Activated T-cell treated with anti-CD3 and anti-CD28 coated beads, Interleukin-2, amount 50 U/mL, for 4 hours (primary cell): ENCODE results near the gene KLHL41. TPM values are rescaled to one million over a fixed set of nuclear protein-coding genes. Genes with fewer than 3 reads are reported as not detected.
"Not testable (repeated sequence)": the region's sequence is repeated elsewhere in the genome, so short reads cannot be mapped to it uniquely, and the experiment has no call there.

ENCODE experiments used
- ATAC-seq, 2 donors: fragments of 200-7000 bp; cut with Tn5 transposase; one replicate each; pipeline ENCODE4 v1.10.0; 2021
- DNase-seq: peaks from one replicate; pipeline ENCODE4 v3.0.0-alpha.2; 2020
- H3K27me3 Mint-ChIP-seq: one replicate; pipeline ENCODE4 v1.8.0; 2021; ENCODE audit warnings: low read depth, mixed read lengths
- H3K36me3 Mint-ChIP-seq: one replicate; pipeline ENCODE4 v1.8.0; 2022; ENCODE audit warnings: mixed read lengths; ENCODE audit not compliant: insufficient read depth
- H3K4me1 Mint-ChIP-seq: one replicate; pipeline ENCODE4 v1.8.0; 2021; ENCODE audit warnings: low read depth, mixed read lengths
- H3K4me3 Mint-ChIP-seq: one replicate; pipeline ENCODE4 v1.8.0; 2021; ENCODE audit warnings: mild to moderate bottlenecking, moderate library complexity, mixed read lengths
- H3K9me3 Mint-ChIP-seq: one replicate; pipeline ENCODE4 v1.8.0; 2021; ENCODE audit warnings: mixed read lengths
- total RNA-seq, 3 donors: library from RNA; stranded (reverse); gene quantifications; one replicate each; pipeline ENCODE4 v1.2.1, GENCODE V29; 2021

Gene KLHL41
- total RNA-seq, 3 donors from 2014 or later: not detected

GRCh38 chr2:169486487-169486886, 23.0 kb upstream of the KLHL41 start:
- no peaks in the 10 kb centered on the region for H3K27me3 Mint-ChIP-seq
- ATAC-seq: no peak
- peaks cover 10% of the 10 kb centered on the region for H3K36me3 Mint-ChIP-seq

GRCh38 chr2:169490834-169491233, 18.7 kb upstream of the KLHL41 start:
- Mint-ChIP-seq H3K4me1 (no peaks in the 10 kb centered on the region), H3K27me3 (no peaks in the 10 kb centered on the region), H3K9me3 (no peaks in the 10 kb centered on the region), H3K36me3 (peaks cover 5% of the 10 kb centered on the region), H3K4me3 (no peak overlapping the region)
- no peak for ATAC-seq
- no peak for DNase-seq

More at GRCh38 chr2:169486487-169486886, 23.0 kb upstream of the KLHL41 start:
- DNase-seq: no peak
- no peak overlapping the region for H3K4me3 Mint-ChIP-seq
- no peaks in the 10 kb centered on the region for H3K9me3 Mint-ChIP-seq
- no peaks in the 10 kb centered on the region for H3K4me1 Mint-ChIP-seq

GRCh38 chr2:169491378-169491777, 18.1 kb upstream of the KLHL41 start:
- no peaks in the 10 kb centered on the region for H3K4me1 Mint-ChIP-seq
- DNase-seq (no peak), ATAC-seq (no peak)
- no peaks in the 10 kb centered on the region for H3K9me3 Mint-ChIP-seq
- no peak overlapping the region for H3K4me3 Mint-ChIP-seq
- H3K36me3 Mint-ChIP-seq: peaks cover 8% of the 10 kb centered on the region
- no peaks in the 10 kb centered on the region for H3K27me3 Mint-ChIP-seq

GRCh38 chr2:169493360-169493759, 16.1 kb upstream of the KLHL41 start:
- Mint-ChIP-seq H3K4me1 (no peaks in the 10 kb centered on the region), H3K9me3 (no peaks in the 10 kb centered on the region), H3K36me3 (peaks cover 8% of the 10 kb centered on the region), H3K4me3 (no peak overlapping the region), H3K27me3 (no peaks in the 10 kb centered on the region)
- ATAC-seq: no peak
- no peak for DNase-seq

- no peaks in the 10 kb centered on the region for H3K9me3 Mint-ChIP-seq
- peaks cover 8% of the 10 kb centered on the region for H3K36me3 Mint-ChIP-seq
- DNase-seq (no peak), ATAC-seq (no peak)
- H3K4me1 Mint-ChIP-seq: no peaks in the 10 kb centered on the region
- no peak overlapping the region for H3K4me3 Mint-ChIP-seq
- H3K27me3 Mint-ChIP-seq: no peaks in the 10 kb centered on the region
These were observed 14.1 kb upstream of the KLHL41 start for GRCh38 chr2:169495310-169495928.

GRCh38 chr2:169504651-169505050, 4.9 kb upstream of the KLHL41 start:
- Mint-ChIP-seq H3K4me3 (no peak overlapping the region), H3K36me3 (peaks cover 3% of the 10 kb centered on the region), H3K4me1 (no peaks in the 10 kb centered on the region), H3K27me3 (no peaks in the 10 kb centered on the region), H3K9me3 (no peaks in the 10 kb centered on the region)
- no peak for DNase-seq
- ATAC-seq: no peak

GRCh38 chr2:169507698-169508097, 1.8 kb upstream of the KLHL41 start:
- Mint-ChIP-seq H3K4me3 (no peak overlapping the region), H3K4me1 (no peaks in the 10 kb centered on the region), H3K9me3 (no peaks in the 10 kb centered on the region), H3K36me3 (peaks cover 3% of the 10 kb centered on the region), H3K27me3 (no peaks in the 10 kb centered on the region)
- DNase-seq (no peak), ATAC-seq (peak in 1 of 2 donors; percentile 35)

GRCh38 chr2:169509955-169510354, 453 bp downstream of the KLHL41 start:
- Mint-ChIP-seq H3K27me3 (no peaks in the 10 kb centered on the region), H3K9me3 (no peaks in the 10 kb centered on the region), H3K4me1 (no peaks in the 10 kb centered on the region), H3K4me3 (no peak overlapping the region), H3K36me3 (peaks cover 3% of the 10 kb centered on the region)
- ATAC-seq (no peak), DNase-seq (no peak)

GRCh38 chr2:169510496-169510895, 994 bp downstream of the KLHL41 start:
- H3K36me3 Mint-ChIP-seq: peaks cover 3% of the 10 kb centered on the region
- no peak for ATAC-seq
- DNase-seq: no peak
- H3K9me3 Mint-ChIP-seq: no peaks in the 10 kb centered on the region
- no peaks in the 10 kb centered on the region for H3K27me3 Mint-ChIP-seq
- no peak overlapping the region for H3K4me3 Mint-ChIP-seq
- no peaks in the 10 kb centered on the region for H3K4me1 Mint-ChIP-seq

- Mint-ChIP-seq H3K4me1 (no peaks in the 10 kb centered on the region), H3K9me3 (no peaks in the 10 kb centered on the region), H3K27me3 (no peaks in the 10 kb centered on the region), H3K4me3 (no peak overlapping the region), H3K36me3 (peaks cover 3% of the 10 kb centered on the region)
- no peak for ATAC-seq
- no peak for DNase-seq
These were observed 2.3 kb downstream of the KLHL41 start for GRCh38 chr2:169511818-169512217.

- Mint-ChIP-seq H3K27me3 (no peaks in the 10 kb centered on the region), H3K4me1 (no peaks in the 10 kb centered on the region), H3K36me3 (no peaks in the 10 kb centered on the region), H3K9me3 (no peaks in the 10 kb centered on the region), H3K4me3 (no peak overlapping the region)
- ATAC-seq (no peak), DNase-seq (no peak)
These were observed 3.0 kb downstream of the KLHL41 start for GRCh38 chr2:169512525-169512924.

- ATAC-seq (no peak), DNase-seq (no peak)
- Mint-ChIP-seq H3K4me3 (no peak overlapping the region), H3K9me3 (no peaks in the 10 kb centered on the region), H3K4me1 (no peaks in the 10 kb centered on the region), H3K36me3 (no peaks in the 10 kb centered on the region), H3K27me3 (no peaks in the 10 kb centered on the region)
These were observed 3.6 kb downstream of the KLHL41 start for GRCh38 chr2:169513094-169513493.

- Mint-ChIP-seq H3K4me1 (no peaks in the 10 kb centered on the region), H3K4me3 (no peak overlapping the region), H3K36me3 (no peaks in the 10 kb centered on the region), H3K27me3 (no peaks in the 10 kb centered on the region), H3K9me3 (no peaks in the 10 kb centered on the region)
- DNase-seq (no peak), ATAC-seq (no peak)
These were observed 4.4 kb downstream of the KLHL41 start for GRCh38 chr2:169513926-169514325.

GRCh38 chr2:169514758-169515157, 5.3 kb downstream of the KLHL41 start:
- not testable (repeated sequence) for ATAC-seq, H3K4me3 Mint-ChIP-seq, H3K36me3 Mint-ChIP-seq, H3K9me3 Mint-ChIP-seq, H3K4me1 Mint-ChIP-seq, H3K27me3 Mint-ChIP-seq, DNase-seq

GRCh38 chr2:169516488-169516995, 7.0 kb downstream of the KLHL41 start:
- not testable (repeated sequence) for H3K36me3 Mint-ChIP-seq, DNase-seq, H3K4me3 Mint-ChIP-seq, ATAC-seq, H3K27me3 Mint-ChIP-seq, H3K9me3 Mint-ChIP-seq, H3K4me1 Mint-ChIP-seq
